H9 (cell line): ENCODE data around the gene RSPH3. TPM values are rescaled to one million over a fixed set of nuclear protein-coding genes. Genes with fewer than 3 reads are reported as not detected.

Experiments used
- DNase-seq: peaks from one replicate; pipeline ENCODE4 v3.0.0-alpha.2; 2017
- H2AFZ ChIP-seq: one replicate; pipeline ENCODE4 v1.6.1; 2013; ENCODE audit warnings: mild to moderate bottlenecking, low read length, control low read depth, moderate library complexity
- H2AK5ac ChIP-seq: 2 replicates; pipeline ENCODE4 v1.6.1; 2013; ENCODE audit warnings: low read length, control low read depth, mixed read lengths; ENCODE audit not compliant: insufficient read length
- H2BK120ac ChIP-seq: one replicate; pipeline ENCODE4 v1.6.1; 2013; ENCODE audit warnings: low read depth, mild to moderate bottlenecking, low read length, control low read depth, inconsistent platforms; ENCODE audit not compliant: poor library complexity, severe bottlenecking
- H2BK12ac ChIP-seq: 2 replicates; pipeline ENCODE4 v1.6.1; 2013; ENCODE audit warnings: low read length, control low read depth, mixed read lengths, low read depth; ENCODE audit not compliant: insufficient read length
- H2BK15ac ChIP-seq: 2 replicates; pipeline ENCODE4 v1.6.1; 2013; ENCODE audit warnings: low read depth, low read length, control low read depth
- H2BK20ac ChIP-seq: one replicate; pipeline ENCODE4 v1.6.1; 2013; ENCODE audit warnings: low read depth, mild to moderate bottlenecking, low read length, control low read depth, inconsistent platforms; ENCODE audit not compliant: poor library complexity, severe bottlenecking
- H2BK5ac ChIP-seq: 2 replicates; pipeline ENCODE4 v1.6.1; 2013; ENCODE audit warnings: low read length, control low read depth, mixed read lengths; ENCODE audit not compliant: insufficient read length
- H3K14ac ChIP-seq: 2 replicates; pipeline ENCODE4 v1.6.1; 2013; ENCODE audit warnings: low read length, control low read depth; ENCODE audit not compliant: insufficient read depth
- H3K18ac ChIP-seq: 2 replicates; pipeline ENCODE4 v1.6.1; 2013; ENCODE audit warnings: low read depth, mild to moderate bottlenecking, mixed read lengths, low read length, control low read depth; ENCODE audit not compliant: insufficient read length
- H3K23ac ChIP-seq: 2 replicates; pipeline ENCODE4 v1.6.1; 2013; ENCODE audit warnings: low read length, control low read depth, mixed read lengths, low read depth; ENCODE audit not compliant: insufficient read length
- H3K23me2 ChIP-seq: 2 replicates; pipeline ENCODE4 v1.6.1; 2013; ENCODE audit warnings: low read depth, mild to moderate bottlenecking, mixed read lengths, low read length, control low read depth; ENCODE audit not compliant: insufficient read length, poor library complexity, severe bottlenecking
- H3K27ac ChIP-seq: 2 replicates; pipeline ENCODE4 v1.5.1; 2013; ENCODE audit warnings: low read length, control low read depth, mixed read lengths, low read depth; ENCODE audit not compliant: insufficient read length
- H3K27me3 ChIP-seq: 2 replicates; pipeline ENCODE4 v1.6.1; 2013; ENCODE audit warnings: low read length, control low read depth, inconsistent platforms; ENCODE audit not compliant: insufficient read depth
- H3K4ac ChIP-seq: 2 replicates; pipeline ENCODE4 v1.6.1; 2013; ENCODE audit warnings: low read depth, mild to moderate bottlenecking, control low read depth, inconsistent platforms, low read length, moderate library complexity
- H3K4me1 ChIP-seq: 2 replicates; pipeline ENCODE4 v1.6.1; 2013; ENCODE audit warnings: low read length, control low read depth, inconsistent platforms; ENCODE audit not compliant: insufficient read depth
- H3K4me2 ChIP-seq: 2 replicates; pipeline ENCODE4 v1.6.1; 2013; ENCODE audit warnings: low read length, control low read depth, mixed read lengths; ENCODE audit not compliant: insufficient read length, insufficient read depth
- H3K56ac ChIP-seq: 2 replicates; pipeline ENCODE4 v1.6.1; 2013; ENCODE audit warnings: low read depth, mild to moderate bottlenecking, mixed read lengths, low read length, control low read depth; ENCODE audit not compliant: insufficient read length
- H3K79me1 ChIP-seq: 2 replicates; pipeline ENCODE4 v1.6.1; 2013; ENCODE audit warnings: low read depth, mild to moderate bottlenecking, moderate library complexity, low read length, control low read depth, inconsistent platforms; ENCODE audit not compliant: insufficient read depth, poor library complexity, severe bottlenecking
- H3K79me2 ChIP-seq: 2 replicates; pipeline ENCODE4 v1.6.1; 2013; ENCODE audit warnings: low read length, control low read depth, inconsistent platforms; ENCODE audit not compliant: insufficient read depth
- H3K9ac ChIP-seq: 2 replicates; pipeline ENCODE4 v1.6.1; 2013; ENCODE audit warnings: low read length, control low read depth, mixed read lengths; ENCODE audit not compliant: insufficient read length; ENCODE audit errors: extremely low read depth
- H3K9me3 ChIP-seq: one replicate; pipeline ENCODE4 v1.6.1; 2013; ENCODE audit warnings: low read depth, low read length, inconsistent platforms; ENCODE audit not compliant: control insufficient read depth
- H3T11ph ChIP-seq: one replicate; pipeline ENCODE4 v1.6.1; 2013; ENCODE audit warnings: mild to moderate bottlenecking, low read length, control low read depth, inconsistent platforms
- H4K20me1 ChIP-seq: one replicate; pipeline ENCODE4 v1.6.1; 2013; ENCODE audit not compliant: control insufficient read depth, insufficient read length, insufficient read depth
- H4K5ac ChIP-seq: 2 replicates; pipeline ENCODE4 v1.6.1; 2013; ENCODE audit warnings: low read depth, mild to moderate bottlenecking, mixed read lengths, low read length, control low read depth; ENCODE audit not compliant: insufficient read length
- H4K8ac ChIP-seq: replicated peaks from 2 replicates; pipeline ENCODE4 v1.6.1; 2013; ENCODE audit warnings: low read length, control low read depth, mixed read lengths, low read depth; ENCODE audit not compliant: insufficient read length
- H4K91ac ChIP-seq: 2 replicates; pipeline ENCODE4 v1.6.1; 2013; ENCODE audit warnings: low read depth, mild to moderate bottlenecking, moderate library complexity, mixed read lengths, low read length, control low read depth; ENCODE audit not compliant: insufficient read length
- H3K27ac Mint-ChIP-seq, 3 experiments: 2 replicates in 2 of 3; 3 replicates in 1 of 3; pipeline ENCODE4 v1.8.0; 2020 to 2021; ENCODE audit warnings: mixed read lengths in 3 of 3, mild to moderate bottlenecking in 1 of 3, moderate library complexity in 1 of 3
- H3K27me3 Mint-ChIP-seq: 2 replicates; pipeline ENCODE4 v1.8.0; 2021; ENCODE audit warnings: low read depth, mild to moderate bottlenecking, moderate library complexity, mixed read lengths
- H3K36me3 Mint-ChIP-seq, 3 experiments: 2 replicates in 2 of 3; 3 replicates in 1 of 3; pipeline ENCODE4 v1.8.0; 2020 to 2021; ENCODE audit warnings: low read depth in 3 of 3, mixed read lengths in 3 of 3; ENCODE audit not compliant: insufficient read depth in 1 of 3
- H3K4me1 Mint-ChIP-seq, 2 experiments: 2 replicates each; pipeline ENCODE4 v1.8.0; 2020; ENCODE audit warnings: mixed read lengths in 2 of 2
- H3K4me3 Mint-ChIP-seq, 2 experiments: 2 replicates in 1 of 2; 3 replicates in 1 of 2; pipeline ENCODE4 v1.8.0; 2020 to 2021; ENCODE audit warnings: mild to moderate bottlenecking in 2 of 2, mixed read lengths in 2 of 2, moderate library complexity in 1 of 2
- H3K9me3 Mint-ChIP-seq, 2 experiments: 2 replicates in 1 of 2; 3 replicates in 1 of 2; pipeline ENCODE4 v1.8.0; 2020; ENCODE audit warnings: mild to moderate bottlenecking in 2 of 2, mixed read lengths in 2 of 2, moderate library complexity in 1 of 2
- WGBS: extraction: QIAGEN DNeasy Blood & Tissue Kit; methylation state at CpG from one replicate; pipeline ENCODE4 v1.1.7; 2013; ENCODE audit warnings: missing lambda C conversion rate, low lambda C conversion rate, mixed read lengths; ENCODE audit not compliant: insufficient read length; ENCODE audit errors: extremely low coverage; 5-methylcytosine and 5-hydroxymethylcytosine counted together
- total RNA-seq: library from RNA; stranded (reverse); gene quantifications from 2 replicates; pipeline ENCODE4 v1.2.1, GENCODE V29; 2021
- TF ChIP-seq, protein P1 (sequence below): fragments of 200-600 bp; sonication (generic); conservative IDR thresholded peaks from 3 replicates; pipeline ENCODE4 v1.8.0; 2021; ENCODE audit warnings: antibody characterized with exemption, mild to moderate bottlenecking

RSPH3 gene
- total RNA-seq, 1 experiment from 2014 or later, result 2.2 TPM

DNA sequence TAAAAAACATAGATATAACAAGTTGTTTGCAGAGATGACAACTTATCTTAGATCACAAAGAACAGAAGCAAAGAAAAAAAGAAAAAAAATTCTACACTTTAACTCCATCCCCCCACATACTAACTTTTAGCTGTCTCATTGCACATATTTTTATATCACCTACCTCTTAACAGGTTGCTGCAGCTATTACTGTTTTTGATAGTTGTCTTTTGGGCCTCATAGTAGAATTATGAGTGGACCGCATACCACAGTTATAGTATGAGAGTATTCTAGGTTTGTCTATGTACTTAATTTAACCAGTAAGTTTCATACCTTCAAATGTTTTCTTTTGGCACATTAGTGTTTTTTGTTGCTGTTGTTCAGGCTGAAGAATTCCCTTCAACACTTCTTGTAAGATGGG is 12.3 kb downstream of the RSPH3 start:
- Histone ChIP-seq H3K9ac (no peak overlapping the region), H2BK12ac (no peak overlapping the region), H3K56ac (no peak overlapping the region), H3K23ac (no peak overlapping the region), H3T11ph (no peak overlapping the region), H3K14ac (no peak overlapping the region), H3K9me3 (no peaks in the 10 kb centered on the region), H3K27me3 (no peaks in the 10 kb centered on the region), H4K8ac (no peak overlapping the region), H3K27ac (no peak overlapping the region), H3K4me1 (no peaks in the 10 kb centered on the region), H3K4ac (no peak overlapping the region), H2BK15ac (no peak overlapping the region), H2AFZ (no peak overlapping the region), H3K23me2 (no peaks in the 10 kb centered on the region), H3K4me2 (no peak overlapping the region), H2AK5ac (no peak overlapping the region), H3K79me1 (no peaks in the 10 kb centered on the region), H2BK5ac (no peak overlapping the region), H2BK20ac (no peak overlapping the region), H4K20me1 (no peaks in the 10 kb centered on the region), H4K5ac (no peak overlapping the region), H3K79me2 (no peaks in the 10 kb centered on the region), H2BK120ac (no peak overlapping the region), H3K18ac (no peak overlapping the region), H4K91ac (no peak overlapping the region)
- Mint-ChIP-seq H3K36me3 (peaks cover 2 to 18% (median 3%) of the 10 kb centered on the region in 3 experiments; a peak in 3 of 7 replicates), H3K9me3 (peaks cover 0 to 11% of the 10 kb centered on the region in 2 experiments; a peak in 2 of 5 replicates), H3K27ac (no peak overlapping the region), H3K4me3 (no peak overlapping the region), H3K27me3 (no peaks in the 10 kb centered on the region; the same call in 1 of the 2 replicates), H3K4me1 (no peaks in the 10 kb centered on the region)
- TF ChIP-seq, protein P1, sequence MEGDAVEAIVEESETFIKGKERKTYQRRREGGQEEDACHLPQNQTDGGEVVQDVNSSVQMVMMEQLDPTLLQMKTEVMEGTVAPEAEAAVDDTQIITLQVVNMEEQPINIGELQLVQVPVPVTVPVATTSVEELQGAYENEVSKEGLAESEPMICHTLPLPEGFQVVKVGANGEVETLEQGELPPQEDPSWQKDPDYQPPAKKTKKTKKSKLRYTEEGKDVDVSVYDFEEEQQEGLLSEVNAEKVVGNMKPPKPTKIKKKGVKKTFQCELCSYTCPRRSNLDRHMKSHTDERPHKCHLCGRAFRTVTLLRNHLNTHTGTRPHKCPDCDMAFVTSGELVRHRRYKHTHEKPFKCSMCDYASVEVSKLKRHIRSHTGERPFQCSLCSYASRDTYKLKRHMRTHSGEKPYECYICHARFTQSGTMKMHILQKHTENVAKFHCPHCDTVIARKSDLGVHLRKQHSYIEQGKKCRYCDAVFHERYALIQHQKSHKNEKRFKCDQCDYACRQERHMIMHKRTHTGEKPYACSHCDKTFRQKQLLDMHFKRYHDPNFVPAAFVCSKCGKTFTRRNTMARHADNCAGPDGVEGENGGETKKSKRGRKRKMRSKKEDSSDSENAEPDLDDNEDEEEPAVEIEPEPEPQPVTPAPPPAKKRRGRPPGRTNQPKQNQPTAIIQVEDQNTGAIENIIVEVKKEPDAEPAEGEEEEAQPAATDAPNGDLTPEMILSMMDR, result no peak
- no peak for DNase-seq
- WGBS, result no CpG with 5 or more reads among the region's 1 CpG
